ENCODE measurements around the gene BORCS8. TPM values are rescaled to one million over a fixed set of nuclear protein-coding genes. Genes with fewer than 3 reads are reported as not detected.

The BORCS8 gene
- total RNA-seq, 1 donor from 2014 or later: 33.9 TPM

- Mint-ChIP-seq H3K27ac (no peak overlapping the region), H3K27me3 (peaks cover 4% of the 10 kb centered on the region), H3K36me3 (ENCODE audit: insufficient read depth) (peaks cover 8% of the 10 kb centered on the region), H3K4me1 (ENCODE audit: low read depth) (no peaks in the 10 kb centered on the region), H3K9me3 (ENCODE audit: low read depth) (peaks cover 6% of the 10 kb centered on the region), H3K4me3 (ENCODE audit: low read depth) (no peak overlapping the region)
- no peak for DNase-seq (ENCODE audit: low spot score, unreplicated experiment)
- TF ChIP-seq CTCF (IDR thresholded peaks at IDR 0.05; ENCODE audit: unreplicated experiment): no peak
These were observed 31.4 kb downstream of the BORCS8 start for GRCh38 chr19:19160461-19161035.

- Mint-ChIP-seq H3K36me3 (ENCODE audit: insufficient read depth) (peaks cover 8% of the 10 kb centered on the region), H3K27ac (no peak overlapping the region), H3K4me3 (ENCODE audit: low read depth) (no peak overlapping the region), H3K9me3 (ENCODE audit: low read depth) (peaks cover 6% of the 10 kb centered on the region), H3K27me3 (peaks cover 4% of the 10 kb centered on the region), H3K4me1 (ENCODE audit: low read depth) (no peaks in the 10 kb centered on the region)
- DNase-seq (ENCODE audit: low spot score, unreplicated experiment): no peak
- no peak for TF ChIP-seq CTCF (IDR thresholded peaks at IDR 0.05; ENCODE audit: unreplicated experiment)
These were observed 32.4 kb downstream of the BORCS8 start for GRCh38 chr19:19159534-19159933.

DNA sequence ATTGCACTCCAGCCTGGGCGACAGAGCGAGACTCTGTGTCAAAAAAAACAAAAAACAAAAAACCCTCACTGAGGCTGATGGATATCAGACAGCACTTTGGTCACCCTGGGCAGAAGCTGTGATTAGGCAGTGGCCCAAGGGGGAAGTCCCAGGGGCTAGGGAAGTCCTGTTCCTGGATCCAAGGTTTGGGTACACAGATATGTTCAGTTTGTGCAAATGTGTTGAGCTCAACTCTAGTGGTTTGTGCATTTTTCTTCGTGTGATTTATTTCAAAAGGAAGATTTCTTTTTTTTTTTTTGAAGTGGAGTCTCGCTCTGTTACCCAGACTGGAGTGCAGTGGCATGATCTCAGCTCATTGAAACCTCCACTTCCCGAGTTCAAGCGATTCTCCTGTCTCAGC lies 34.1 kb downstream of the BORCS8 start:
- H3K4me1 Mint-ChIP-seq (ENCODE audit: low read depth): no peaks in the 10 kb centered on the region
- no peak overlapping the region for H3K4me3 Mint-ChIP-seq (ENCODE audit: low read depth)
- TF ChIP-seq CTCF (IDR thresholded peaks at IDR 0.05; ENCODE audit: unreplicated experiment): no peak
- H3K36me3 Mint-ChIP-seq (ENCODE audit: insufficient read depth): peaks cover 8% of the 10 kb centered on the region
- no peak overlapping the region for H3K27ac Mint-ChIP-seq
- H3K9me3 Mint-ChIP-seq (ENCODE audit: low read depth): peaks cover 6% of the 10 kb centered on the region
- peaks cover 4% of the 10 kb centered on the region for H3K27me3 Mint-ChIP-seq
- no peak for DNase-seq (ENCODE audit: low spot score, unreplicated experiment)

DNA sequence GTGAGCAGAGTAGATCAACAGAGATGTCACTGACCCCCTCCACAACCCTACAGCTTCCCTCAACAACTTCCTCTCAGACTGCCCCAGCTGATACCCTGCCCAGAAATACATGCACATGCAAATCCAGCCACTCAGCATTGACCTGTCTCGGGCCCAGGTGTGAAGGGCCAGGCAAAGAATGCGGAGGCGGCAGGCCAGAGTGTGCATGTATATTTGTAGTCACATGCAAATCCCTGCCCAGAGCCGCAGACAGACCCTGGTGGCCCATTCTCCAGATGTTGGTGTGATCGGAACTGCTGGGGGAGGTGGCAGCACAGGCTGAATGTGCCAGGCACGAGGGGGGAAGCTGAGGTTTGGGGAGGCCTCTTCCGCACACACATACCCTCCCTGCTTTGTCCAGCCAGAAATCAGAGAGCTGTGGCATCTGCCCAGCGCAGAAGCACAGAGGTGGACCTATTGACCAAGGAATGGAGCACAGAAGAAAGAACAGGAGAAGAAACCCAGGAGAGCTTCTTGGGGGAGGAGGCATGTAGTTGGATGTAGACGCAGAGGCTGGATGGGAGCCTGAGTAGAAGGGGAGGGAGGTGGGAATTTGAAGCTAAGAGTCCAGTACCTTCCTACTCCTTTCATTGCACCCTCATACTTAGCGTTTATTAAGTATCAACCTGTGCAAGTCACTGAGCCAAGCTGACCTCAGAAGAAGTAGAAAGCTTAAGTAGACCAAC lies 36.3 kb downstream of the BORCS8 start:
- peaks cover 4% of the 10 kb centered on the region for H3K9me3 Mint-ChIP-seq (ENCODE audit: low read depth)
- H3K36me3 Mint-ChIP-seq (ENCODE audit: insufficient read depth): peaks cover 5% of the 10 kb centered on the region
- H3K4me3 Mint-ChIP-seq (ENCODE audit: low read depth): no peak overlapping the region
- TF ChIP-seq CTCF (IDR thresholded peaks at IDR 0.05; ENCODE audit: unreplicated experiment): no peak
- H3K27ac Mint-ChIP-seq: no peak overlapping the region
- no peaks in the 10 kb centered on the region for H3K4me1 Mint-ChIP-seq (ENCODE audit: low read depth)
- no peaks in the 10 kb centered on the region for H3K27me3 Mint-ChIP-seq
- DNase-seq (ENCODE audit: low spot score, unreplicated experiment): no peak

DNA sequence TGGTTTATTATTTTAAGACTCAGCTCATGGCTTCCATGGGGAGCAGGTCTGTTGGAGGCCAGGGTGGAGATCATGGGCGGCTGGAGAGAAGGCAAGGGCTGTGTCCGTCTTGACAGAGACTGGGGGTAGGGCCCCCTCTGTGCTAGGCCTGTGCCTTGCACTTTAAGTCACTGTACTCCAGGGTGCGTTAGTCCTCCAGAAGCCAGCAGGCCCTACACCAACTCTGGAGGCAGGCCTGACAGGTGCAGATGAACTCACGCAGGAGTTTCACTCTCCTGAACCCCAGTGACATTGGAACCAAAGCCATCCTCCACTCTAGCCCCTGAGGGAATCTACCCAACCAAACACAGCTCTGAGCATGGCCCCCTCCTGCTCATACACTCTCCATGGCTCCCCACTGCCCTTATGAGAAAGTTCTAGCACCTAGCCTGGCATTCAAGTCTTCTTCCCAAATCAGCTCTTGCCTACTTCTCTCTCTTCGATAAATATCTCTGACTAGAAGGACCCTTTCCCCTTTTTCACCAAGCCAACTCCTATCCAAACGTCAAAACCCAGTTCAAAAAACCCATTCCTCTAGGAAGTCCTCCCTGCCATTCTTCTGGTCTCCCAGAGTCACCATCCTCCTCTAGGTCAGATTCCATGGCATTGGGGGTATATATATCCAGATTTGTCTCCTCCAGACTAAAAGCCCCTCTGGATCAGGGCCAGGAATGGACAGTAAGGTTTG lies 37.0 kb downstream of the BORCS8 start:
- no peak for DNase-seq (ENCODE audit: low spot score, unreplicated experiment)
- no peak for TF ChIP-seq CTCF (IDR thresholded peaks at IDR 0.05; ENCODE audit: unreplicated experiment)
- Mint-ChIP-seq H3K27me3 (no peaks in the 10 kb centered on the region), H3K9me3 (ENCODE audit: low read depth) (peaks cover 4% of the 10 kb centered on the region), H3K4me3 (ENCODE audit: low read depth) (no peak overlapping the region), H3K36me3 (ENCODE audit: insufficient read depth) (peaks cover 5% of the 10 kb centered on the region), H3K4me1 (ENCODE audit: low read depth) (no peaks in the 10 kb centered on the region), H3K27ac (no peak overlapping the region)

Data from progenitor cell of endocrine pancreas (in vitro differentiated cells).